HCT116 (cell line): ENCODE results near the gene CPHXL2. TPM values are rescaled to one million over a fixed set of nuclear protein-coding genes. Genes with fewer than 3 reads are reported as not detected.

Experiments
- ATAC-seq: fragments of 200-7000 bp; cut with Tn5 transposase; 2 replicates; pipeline ENCODE4 v1.9.1; 2020; ENCODE audit warnings: mild to moderate bottlenecking, moderate library complexity
- BruUV-seq: library from RNA; stranded (reverse); fragments of 400-500 nt; replicated peaks from 2 replicates; lab custom pipeline; 2021; lab: Mats Ljungman, UMichigan
- CTCF ChIA-PET: fragments of 300-600 bp; sonication (Branson Sonifier 250); formaldehyde crosslinking; loops from one replicate; lab custom pipeline; 2021; ENCODE audit warnings: antibody characterized with exemption; lab: Charles Lee
- POLR2A ChIA-PET: fragments of 300-600, 350-600 bp; sonication (Branson Sonifier 250); formaldehyde crosslinking; loops from one replicate; lab custom pipeline; 2021; ENCODE audit warnings: antibody characterized with exemption; lab: Charles Lee
- RAD21 ChIA-PET, 2 experiments: fragments of 300-600 bp; sonication (Branson Sonifier 250); formaldehyde crosslinking; loops; one replicate each; lab custom pipeline; 2023; ENCODE audit warnings: low total read pairs in 2 of 2; ENCODE audit not compliant: uncharacterized antibody in 2 of 2, unreplicated experiment in 2 of 2, low non-redundant PET in 1 of 2; lab: Charles Lee
- DNase-seq: peaks from one replicate; pipeline ENCODE4 v3.0.0-alpha.2; 2010; ENCODE audit warnings: low read depth, low spot score
- H2AFZ ChIP-seq: fragments of 200-600 bp; shearing (Covaris generic), sonication (generic); 2 replicates; pipeline ENCODE4 v1.6.1; 2017; ENCODE audit warnings: low read depth, mixed run types, mixed read lengths, antibody characterized with exemption, low read length; ENCODE audit not compliant: poor library complexity, severe bottlenecking
- H3K27ac ChIP-seq: 2 replicates; pipeline ENCODE4 v1.5.1; 2012; ENCODE audit warnings: low read depth, low read length
- H3K27me3 ChIP-seq: fragments of 200-600 bp; sonication (generic); 2 replicates; pipeline ENCODE4 v1.6.1; 2016; ENCODE audit warnings: mixed run types, low read length, mixed read lengths; ENCODE audit not compliant: insufficient read depth
- H3K36me3 ChIP-seq, 2 experiments: fragments of 200-500 bp in 1 of 2; fragments of 200-600 bp in 1 of 2; sonication (Bioruptor generic) in 1 of 2; sonication (generic) in 1 of 2; 2 replicates each; pipeline versions ENCODE4 v1.5.1 to v1.6.1; 2014 to 2016; ENCODE audit warnings: low read length in 2 of 2, inconsistent platforms in 1 of 2, mixed read lengths in 1 of 2, mixed run types in 1 of 2; ENCODE audit not compliant: insufficient read depth in 2 of 2, control insufficient read depth in 1 of 2
- H3K4me1 ChIP-seq, 2 experiments: fragments of 200-600 bp in 1 of 2; sonication (generic) in 1 of 2; 2 replicates each; pipeline versions ENCODE4 v1.5.1 to v1.6.1; 2012 to 2017; ENCODE audit warnings: low read length in 2 of 2, inconsistent platforms in 1 of 2, mild to moderate bottlenecking in 1 of 2, mixed read lengths in 1 of 2, mixed run types in 1 of 2, moderate library complexity in 1 of 2; ENCODE audit not compliant: insufficient read depth in 2 of 2, control insufficient read depth in 1 of 2
- H3K4me2 ChIP-seq: fragments of 200-600 bp; sonication (generic); 2 replicates; pipeline ENCODE4 v1.6.1; 2017; ENCODE audit warnings: mixed run types, low read length, mixed read lengths
- H3K4me3 ChIP-seq, 2 experiments: fragments of 200-600 bp in 1 of 2; sonication (generic) in 1 of 2; replicated peaks in 1 of 2; 2 replicates each; pipeline ENCODE4 v1.5.1; 2011 to 2016; ENCODE audit warnings: low read length in 2 of 2, control low read depth in 1 of 2, low read depth in 1 of 2, mild to moderate bottlenecking in 1 of 2, mixed read lengths in 1 of 2, mixed run types in 1 of 2
- H3K79me2 ChIP-seq: fragments of 200-600 bp; sonication (generic); 2 replicates; pipeline ENCODE4 v1.6.1; 2017; ENCODE audit warnings: mild to moderate bottlenecking, mixed run types, low read length, moderate library complexity, mixed read lengths; ENCODE audit not compliant: insufficient read depth
- H3K9ac ChIP-seq: fragments of 200-600 bp; sonication (generic); 2 replicates; pipeline ENCODE4 v1.6.1; 2016; ENCODE audit warnings: low read length, mixed read lengths
- H3K9me2 ChIP-seq: fragments of 200-600 bp; sonication (generic), shearing (Covaris generic); 2 replicates; pipeline ENCODE4 v1.6.1; 2017; ENCODE audit warnings: mixed run types, mild to moderate bottlenecking, moderate library complexity; ENCODE audit not compliant: insufficient read depth
- H3K9me3 ChIP-seq, 2 experiments: fragments of 200-500 bp in 1 of 2; fragments of 200-600 bp in 1 of 2; sonication (Bioruptor generic) in 1 of 2; sonication (generic) in 1 of 2; 2 replicates each; pipeline ENCODE4 v1.6.1; 2014 to 2017; ENCODE audit warnings: low read length in 2 of 2, mixed read lengths in 2 of 2, inconsistent platforms in 1 of 2, low read depth in 1 of 2, mild to moderate bottlenecking in 1 of 2, mixed run types in 1 of 2, moderate library complexity in 1 of 2; ENCODE audit not compliant: control insufficient read depth in 1 of 2, insufficient read depth in 1 of 2
- H4K20me1 ChIP-seq: fragments of 200-600 bp; sonication (generic), shearing (Covaris generic); 2 replicates; pipeline ENCODE4 v1.6.1; 2017; ENCODE audit warnings: mixed run types, mild to moderate bottlenecking, moderate library complexity; ENCODE audit not compliant: insufficient read depth
- ATF3 ChIP-seq: IDR thresholded peaks from 2 replicates; pipeline ENCODE4 v1.6.1; 2012
- CBX3 ChIP-seq: IDR thresholded peaks from 2 replicates; pipeline ENCODE4 v1.6.1; 2012; ENCODE audit warnings: low read depth
- CEBPB ChIP-seq: IDR thresholded peaks from 2 replicates; pipeline ENCODE4 v1.6.1; 2012; ENCODE audit warnings: low read depth
- ELF1 ChIP-seq: IDR thresholded peaks from 2 replicates; pipeline ENCODE4 v1.6.1; 2012; ENCODE audit warnings: low read depth, borderline replicate concordance
- EZH2 ChIP-seq: fragments of 200-600 bp; sonication (generic); IDR thresholded peaks from 2 replicates; pipeline ENCODE4 v1.6.1; 2017; ENCODE audit warnings: antibody characterized with exemption, mixed run types
- EZH2phosphoT487 ChIP-seq: fragments of 200-600 bp; IDR thresholded peaks from 2 replicates; pipeline ENCODE4 v1.6.1; 2018; ENCODE audit warnings: antibody characterized with exemption, borderline replicate concordance
- FOSL1 ChIP-seq: IDR thresholded peaks from 2 replicates; pipeline ENCODE4 v1.6.1; 2012; ENCODE audit warnings: low read depth
- POLR2A ChIP-seq: IDR thresholded peaks from 2 replicates; pipeline ENCODE4 v1.7.0; 2011; ENCODE audit warnings: borderline replicate concordance; ENCODE audit not compliant: insufficient read depth, insufficient read length; ENCODE audit errors: extremely low read depth
- POLR2AphosphoS5 ChIP-seq: IDR thresholded peaks from 2 replicates; pipeline ENCODE4 v1.6.1; 2011; ENCODE audit warnings: mild to moderate bottlenecking, low read depth, low read length, moderate library complexity
- RAD21 ChIP-seq: IDR thresholded peaks from 2 replicates; pipeline ENCODE4 v1.6.1; 2012; ENCODE audit warnings: low read depth, mild to moderate bottlenecking
- SIN3A ChIP-seq: IDR thresholded peaks from 2 replicates; pipeline ENCODE4 v1.6.1; 2012; ENCODE audit warnings: low read depth
- SRF ChIP-seq: IDR thresholded peaks from 2 replicates; pipeline ENCODE4 v1.6.1; 2012; ENCODE audit warnings: low read depth
- TCF7L2 ChIP-seq: IDR thresholded peaks from 2 replicates; pipeline ENCODE4 v1.7.0; 2011; ENCODE audit warnings: borderline replicate concordance, inconsistent platforms; ENCODE audit not compliant: insufficient read depth, insufficient read length; ENCODE audit errors: extremely low read depth
- YY1 ChIP-seq: IDR thresholded peaks from 2 replicates; pipeline ENCODE4 v1.6.1; 2011; ENCODE audit warnings: low read length, low read depth, moderate library complexity, mild to moderate bottlenecking; ENCODE audit not compliant: insufficient replicate concordance; ENCODE audit errors: extremely low read depth
- ZBTB33 ChIP-seq: IDR thresholded peaks from 2 replicates; pipeline ENCODE4 v1.6.1; 2011; ENCODE audit warnings: mild to moderate bottlenecking, low read length, moderate library complexity; ENCODE audit not compliant: insufficient replicate concordance; ENCODE audit errors: extremely low read depth
- ZFX ChIP-seq: fragments of 450-650 bp; IDR thresholded peaks from 2 replicates; pipeline ENCODE4 v1.6.1; 2017
- ZNF274 ChIP-seq: fragments of 200-500 bp; sonication (Bioruptor generic); IDR thresholded peaks from 2 replicates; pipeline ENCODE4 v1.6.1; 2014; ENCODE audit warnings: mild to moderate bottlenecking, low read depth, low read length, inconsistent platforms
- intact Hi-C: fragments of 100-400 bp; cut with micrococcal nuclease; formaldehyde crosslinking; loops from 2 replicates; pipeline ENCODE4 v1.10.0; 2022
- total RNA-seq: library from RNA; stranded (reverse); gene quantifications from one replicate; pipeline ENCODE4 v1.2.1, GENCODE V29; 2021; ENCODE audit not compliant: unreplicated experiment
- TF ChIP-seq, protein P1 (sequence below), 3 experiments: fragments of 200-600 bp in 1 of 3; sonication (generic) in 1 of 3; IDR thresholded peaks in 2 of 3; conservative IDR thresholded peaks in 1 of 3; 2 replicates each; pipeline ENCODE4 v1.5.1; 2012 to 2017; ENCODE audit warnings: low read depth in 2 of 3, low read length in 2 of 3, antibody characterized with exemption in 1 of 3, borderline replicate concordance in 1 of 3, control low read depth in 1 of 3, mild to moderate bottlenecking in 1 of 3, mixed read lengths in 1 of 3, mixed run types in 1 of 3, moderate library complexity in 1 of 3; ENCODE audit not compliant: insufficient read depth in 1 of 3

CPHXL2 gene
- total RNA-seq, 1 experiment from 2014 or later: not detected

DNA sequence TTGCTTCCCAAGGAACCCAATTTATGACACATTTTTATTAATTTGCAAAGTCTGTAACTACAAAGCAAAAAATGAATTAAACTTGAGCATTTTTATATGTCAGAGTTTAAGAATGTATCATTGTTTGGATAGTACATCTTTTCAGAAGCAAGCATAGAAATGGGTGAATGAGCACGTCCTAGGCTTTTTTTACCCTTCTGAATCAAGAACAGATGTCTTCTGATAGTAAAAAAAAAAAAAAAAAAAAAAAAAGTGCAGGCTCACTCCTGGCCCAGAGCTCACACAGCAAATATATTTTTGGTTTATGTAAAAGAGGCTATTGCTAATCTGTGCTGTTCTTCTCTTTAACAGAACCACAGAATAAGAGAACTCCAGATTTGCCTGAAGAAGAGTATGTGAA, 22.9 kb downstream of the CPHXL2 start:
- TF ChIP-seq FOSL1 (no peak), ZBTB33 (no peak), RAD21 (no peak), CEBPB (no peak), ZNF274 (no peak), ZFX (no peak), ELF1 (no peak), SIN3A (no peak), CBX3 (no peak), SRF (no peak), YY1 (no peak), ATF3 (no peak), POLR2A (no peak), POLR2AphosphoS5 (no peak), EZH2 (no peak), TCF7L2 (no peak), EZH2phosphoT487 (no peak)
- TF ChIP-seq, protein P1, sequence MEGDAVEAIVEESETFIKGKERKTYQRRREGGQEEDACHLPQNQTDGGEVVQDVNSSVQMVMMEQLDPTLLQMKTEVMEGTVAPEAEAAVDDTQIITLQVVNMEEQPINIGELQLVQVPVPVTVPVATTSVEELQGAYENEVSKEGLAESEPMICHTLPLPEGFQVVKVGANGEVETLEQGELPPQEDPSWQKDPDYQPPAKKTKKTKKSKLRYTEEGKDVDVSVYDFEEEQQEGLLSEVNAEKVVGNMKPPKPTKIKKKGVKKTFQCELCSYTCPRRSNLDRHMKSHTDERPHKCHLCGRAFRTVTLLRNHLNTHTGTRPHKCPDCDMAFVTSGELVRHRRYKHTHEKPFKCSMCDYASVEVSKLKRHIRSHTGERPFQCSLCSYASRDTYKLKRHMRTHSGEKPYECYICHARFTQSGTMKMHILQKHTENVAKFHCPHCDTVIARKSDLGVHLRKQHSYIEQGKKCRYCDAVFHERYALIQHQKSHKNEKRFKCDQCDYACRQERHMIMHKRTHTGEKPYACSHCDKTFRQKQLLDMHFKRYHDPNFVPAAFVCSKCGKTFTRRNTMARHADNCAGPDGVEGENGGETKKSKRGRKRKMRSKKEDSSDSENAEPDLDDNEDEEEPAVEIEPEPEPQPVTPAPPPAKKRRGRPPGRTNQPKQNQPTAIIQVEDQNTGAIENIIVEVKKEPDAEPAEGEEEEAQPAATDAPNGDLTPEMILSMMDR (IDR thresholded peaks at IDR 0.05 in 2 of 3, conservative IDR thresholded peaks at IDR 0.05 in 1 of 3; ENCODE audit: borderline replicate concordance in 1 of 3, insufficient read depth in 1 of 3, low read depth in 2 of 3, low read length in 2 of 3): no peak
- H3K27ac ChIP-seq: no peak overlapping the region
- intact Hi-C loops: no loop called here
- no peak overlapping the region for H3K9ac ChIP-seq
- BruUV-seq: no TSS peak
- POLR2A ChIA-PET: no interaction called here
- H3K79me2 ChIP-seq: peaks cover 55% of the 10 kb centered on the region
- H4K20me1 ChIP-seq: no peaks in the 10 kb centered on the region
- no peak overlapping the region for H2AFZ ChIP-seq
- H3K4me1 ChIP-seq: peaks cover 5 to 10% of the 10 kb centered on the region in 2 experiments
- H3K4me3 ChIP-seq: no peak overlapping the region
- no peak overlapping the region for H3K4me2 ChIP-seq
- CTCF ChIA-PET: interaction anchor here (0.9 kb wide), 1 partner anchor 182 kb away, joined by 3 read pairs; no protein-coding TSS in a partner anchor
- no peak for DNase-seq
- H3K27me3 ChIP-seq: no peaks in the 10 kb centered on the region
- no peaks in the 10 kb centered on the region for H3K9me2 ChIP-seq
- H3K36me3 ChIP-seq: peaks cover 13 to 31% of the 10 kb centered on the region in 2 experiments; a peak in 2 of 4 replicates
- no peaks in the 10 kb centered on the region for H3K9me3 ChIP-seq
- RAD21 ChIA-PET: no interaction called here
- ATAC-seq: no peak
